GM12878 (cell line): ENCODE results near the gene TSC22D4.

Experiments
- CREM ChIP-seq: IDR thresholded peaks from 2 replicates; pipeline ENCODE4 v1.6.1; 2014; ENCODE audit warnings: antibody characterized with exemption, low read depth
- DPF2 ChIP-seq: fragments of 450-650 bp; IDR thresholded peaks from 2 replicates; pipeline ENCODE4 v1.6.1; 2017; ENCODE audit warnings: mild to moderate bottlenecking
- NRF1 ChIP-seq: conservative IDR thresholded peaks from 2 replicates; pipeline ENCODE4 v1.6.1; 2011; ENCODE audit warnings: mild to moderate bottlenecking, low read depth, low read length, improper control_type of control experiment
- REST ChIP-seq: IDR thresholded peaks from 2 replicates; pipeline ENCODE4 v1.6.1; 2012; ENCODE audit warnings: mild to moderate bottlenecking, low read depth, low read length
- YY1 ChIP-seq: IDR thresholded peaks from 2 replicates; pipeline ENCODE4 v1.6.1; 2011; ENCODE audit warnings: low read depth, mild to moderate bottlenecking, low read length
- ZBED1 ChIP-seq: IDR thresholded peaks from 2 replicates; pipeline ENCODE4 v1.6.1; 2016; ENCODE audit warnings: borderline replicate concordance
- TF ChIP-seq, protein P1 (sequence below): IDR thresholded peaks from 2 replicates; pipeline ENCODE4 v1.6.1; 2012; ENCODE audit warnings: low read length, inconsistent platforms
- TF ChIP-seq, protein P2 (sequence below), 3 experiments: IDR thresholded peaks in 2 of 3; conservative IDR thresholded peaks in 1 of 3; 2 replicates each; pipeline ENCODE4 v1.5.1; 2011; ENCODE audit warnings: low read depth in 3 of 3, low read length in 3 of 3, mild to moderate bottlenecking in 3 of 3, control low read depth in 2 of 3, moderate library complexity in 2 of 3, inconsistent platforms in 1 of 3, mixed read lengths in 1 of 3; ENCODE audit not compliant: control insufficient read depth in 2 of 3, insufficient read depth in 1 of 3; ENCODE audit errors: extremely low read depth in 1 of 3
- TF ChIP-seq, protein P3 (sequence below): IDR thresholded peaks from 2 replicates; pipeline ENCODE4 v1.6.1; 2011; ENCODE audit warnings: mild to moderate bottlenecking, low read depth, low read length, moderate library complexity; ENCODE audit not compliant: insufficient replicate concordance

DNA sequence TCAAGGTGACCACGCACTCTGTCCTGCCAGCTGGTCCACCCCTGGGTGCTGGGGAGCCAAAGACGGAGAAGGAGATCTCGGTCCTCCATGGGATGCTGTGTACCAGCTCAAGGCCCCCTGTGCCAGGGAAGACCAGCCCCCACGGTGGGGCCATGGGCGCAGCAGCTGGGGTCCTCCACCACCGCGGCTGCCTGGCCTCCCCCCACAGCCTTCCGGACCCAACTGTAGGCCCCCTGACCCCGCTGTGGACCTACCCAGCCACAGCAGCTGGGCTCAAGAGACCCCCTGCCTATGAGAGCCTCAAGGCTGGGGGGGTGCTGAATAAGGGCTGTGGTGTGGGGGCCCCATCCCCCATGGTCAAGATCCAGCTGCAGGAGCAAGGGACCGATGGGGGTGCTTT, 10.1 kb upstream of the TSC22D4 start:
- no peak for TF ChIP-seq DPF2
- no peak for TF ChIP-seq NRF1
- TF ChIP-seq, protein P1, sequence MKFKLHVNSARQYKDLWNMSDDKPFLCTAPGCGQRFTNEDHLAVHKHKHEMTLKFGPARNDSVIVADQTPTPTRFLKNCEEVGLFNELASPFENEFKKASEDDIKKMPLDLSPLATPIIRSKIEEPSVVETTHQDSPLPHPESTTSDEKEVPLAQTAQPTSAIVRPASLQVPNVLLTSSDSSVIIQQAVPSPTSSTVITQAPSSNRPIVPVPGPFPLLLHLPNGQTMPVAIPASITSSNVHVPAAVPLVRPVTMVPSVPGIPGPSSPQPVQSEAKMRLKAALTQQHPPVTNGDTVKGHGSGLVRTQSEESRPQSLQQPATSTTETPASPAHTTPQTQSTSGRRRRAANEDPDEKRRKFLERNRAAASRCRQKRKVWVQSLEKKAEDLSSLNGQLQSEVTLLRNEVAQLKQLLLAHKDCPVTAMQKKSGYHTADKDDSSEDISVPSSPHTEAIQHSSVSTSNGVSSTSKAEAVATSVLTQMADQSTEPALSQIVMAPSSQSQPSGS: no peak
- TF ChIP-seq, protein P2, sequence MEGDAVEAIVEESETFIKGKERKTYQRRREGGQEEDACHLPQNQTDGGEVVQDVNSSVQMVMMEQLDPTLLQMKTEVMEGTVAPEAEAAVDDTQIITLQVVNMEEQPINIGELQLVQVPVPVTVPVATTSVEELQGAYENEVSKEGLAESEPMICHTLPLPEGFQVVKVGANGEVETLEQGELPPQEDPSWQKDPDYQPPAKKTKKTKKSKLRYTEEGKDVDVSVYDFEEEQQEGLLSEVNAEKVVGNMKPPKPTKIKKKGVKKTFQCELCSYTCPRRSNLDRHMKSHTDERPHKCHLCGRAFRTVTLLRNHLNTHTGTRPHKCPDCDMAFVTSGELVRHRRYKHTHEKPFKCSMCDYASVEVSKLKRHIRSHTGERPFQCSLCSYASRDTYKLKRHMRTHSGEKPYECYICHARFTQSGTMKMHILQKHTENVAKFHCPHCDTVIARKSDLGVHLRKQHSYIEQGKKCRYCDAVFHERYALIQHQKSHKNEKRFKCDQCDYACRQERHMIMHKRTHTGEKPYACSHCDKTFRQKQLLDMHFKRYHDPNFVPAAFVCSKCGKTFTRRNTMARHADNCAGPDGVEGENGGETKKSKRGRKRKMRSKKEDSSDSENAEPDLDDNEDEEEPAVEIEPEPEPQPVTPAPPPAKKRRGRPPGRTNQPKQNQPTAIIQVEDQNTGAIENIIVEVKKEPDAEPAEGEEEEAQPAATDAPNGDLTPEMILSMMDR (IDR thresholded peaks at IDR 0.05 in 2 of 3, conservative IDR thresholded peaks at IDR 0.05 in 1 of 3; ENCODE audit: control insufficient read depth in 2 of 3, extremely low read depth in 1 of 3, insufficient read depth in 1 of 3, low read depth in 3 of 3, low read length in 3 of 3): no peak
- no peak for TF ChIP-seq REST
- no peak for TF ChIP-seq YY1
- TF ChIP-seq CREM: no peak
- TF ChIP-seq ZBED1: no peak
- TF ChIP-seq, protein P3, sequence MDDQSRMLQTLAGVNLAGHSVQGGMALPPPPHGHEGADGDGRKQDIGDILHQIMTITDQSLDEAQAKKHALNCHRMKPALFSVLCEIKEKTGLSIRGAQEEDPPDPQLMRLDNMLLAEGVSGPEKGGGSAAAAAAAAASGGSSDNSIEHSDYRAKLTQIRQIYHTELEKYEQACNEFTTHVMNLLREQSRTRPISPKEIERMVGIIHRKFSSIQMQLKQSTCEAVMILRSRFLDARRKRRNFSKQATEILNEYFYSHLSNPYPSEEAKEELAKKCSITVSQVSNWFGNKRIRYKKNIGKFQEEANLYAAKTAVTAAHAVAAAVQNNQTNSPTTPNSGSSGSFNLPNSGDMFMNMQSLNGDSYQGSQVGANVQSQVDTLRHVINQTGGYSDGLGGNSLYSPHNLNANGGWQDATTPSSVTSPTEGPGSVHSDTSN: no peak
